GM12878 (cell line): ENCODE results near the gene FAM227A. TPM values are rescaled to one million over a fixed set of nuclear protein-coding genes. Genes with fewer than 3 reads are reported as not detected.

Experiments
- ASH2L ChIP-seq: fragments of 300-600, 200-600 bp; sonication (generic); IDR thresholded peaks from 2 replicates; pipeline ENCODE4 v1.6.1; 2017; ENCODE audit warnings: low read depth, mild to moderate bottlenecking, borderline replicate concordance
- BCL11A ChIP-seq: IDR thresholded peaks from 2 replicates; pipeline ENCODE4 v1.6.1; 2011; ENCODE audit warnings: low read depth, low read length
- BMI1 ChIP-seq: fragments of 450-650 bp; IDR thresholded peaks from 2 replicates; pipeline ENCODE4 v1.6.1; 2016; ENCODE audit warnings: mild to moderate bottlenecking, moderate library complexity, borderline replicate concordance
- CHD4 ChIP-seq: fragments of 200-600 bp; sonication (generic); IDR thresholded peaks from 2 replicates; pipeline ENCODE4 v1.6.1; 2016; ENCODE audit warnings: mild to moderate bottlenecking
- CTCF ChIP-seq, 3 experiments: IDR thresholded peaks in 2 of 3; conservative IDR thresholded peaks in 1 of 3; 2 replicates each; pipeline ENCODE4 v1.5.1; 2011; ENCODE audit warnings: low read depth in 3 of 3, low read length in 3 of 3, mild to moderate bottlenecking in 3 of 3, control low read depth in 2 of 3, moderate library complexity in 2 of 3, inconsistent platforms in 1 of 3, mixed read lengths in 1 of 3; ENCODE audit not compliant: control insufficient read depth in 2 of 3, insufficient read depth in 1 of 3; ENCODE audit errors: extremely low read depth in 1 of 3
- KLF5 ChIP-seq: fragments of 450-650 bp; IDR thresholded peaks from 2 replicates; pipeline ENCODE4 v1.6.1; 2014; ENCODE audit warnings: mild to moderate bottlenecking; ENCODE audit not compliant: partially characterized antibody
- PAX5 ChIP-seq: IDR thresholded peaks from 2 replicates; pipeline ENCODE4 v1.6.1; 2011; ENCODE audit warnings: low read depth, low read length, borderline replicate concordance
- PAX8 ChIP-seq: fragments of 450-650 bp; IDR thresholded peaks from 2 replicates; pipeline ENCODE4 v1.6.1; 2017; ENCODE audit warnings: mild to moderate bottlenecking, moderate library complexity
- RFX5 ChIP-seq: IDR thresholded peaks from 2 replicates; pipeline ENCODE4 v1.6.1; 2011; ENCODE audit warnings: low read depth, low read length, improper control_type of control experiment
- SMAD5 ChIP-seq: IDR thresholded peaks from 2 replicates; pipeline ENCODE4 v1.6.1; 2016; ENCODE audit warnings: antibody characterized with exemption, low read depth
- SPI1 ChIP-seq: IDR thresholded peaks from 2 replicates; pipeline ENCODE4 v1.6.1; 2011; ENCODE audit warnings: low read depth, mild to moderate bottlenecking, low read length, moderate library complexity, borderline replicate concordance; ENCODE audit not compliant: insufficient read depth
- polyA plus RNA-seq, 11 experiments: library from polyadenylated mRNA; depleted of rRNA in 4 of 11; unstranded in 6 of 11; stranded (reverse) in 5 of 11; fragments of >200 nt; fragmentation: Nextera tagmentation in 4 of 11; fragmentation: Illumina TruSeq in 1 of 11; extraction: Ambion mirVana in 4 of 11; extraction: Trizol in 1 of 11; gene quantifications; 1 replicate in 1 of 11; 2 replicates in 10 of 11; pipeline versions ENCODE4 v1.2.1 to v1.2.3, GENCODE V29; 2011 to 2016; ENCODE audit warnings: inconsistent platforms in 2 of 11, missing spikeins in 2 of 11, low read depth in 1 of 11
- total RNA-seq, 4 experiments: library from RNA; depleted of rRNA in 3 of 4; stranded (reverse); fragments of >200 nt in 3 of 4; fragmentation: Illumina TruSeq in 1 of 4; extraction: Trizol in 1 of 4; gene quantifications; 2 replicates each; pipeline versions ENCODE4 v1.2.1 to v1.2.3, GENCODE V29; 2013 to 2021
- TF ChIP-seq, protein P1 (sequence below): fragments of 450-650 bp; IDR thresholded peaks from 2 replicates; pipeline ENCODE4 v1.6.1; 2017; ENCODE audit warnings: mild to moderate bottlenecking, moderate library complexity
- TF ChIP-seq, protein P2 (sequence below): fragments of 450-650 bp; IDR thresholded peaks from 2 replicates; pipeline ENCODE4 v1.6.1; 2017; ENCODE audit warnings: antibody characterized with exemption, mild to moderate bottlenecking, moderate library complexity

The FAM227A gene
- total and polyA plus RNA-seq, 10 of the 15 experiments (the other 5 are each of a cell fraction or from before 2014, with no cell fraction given) = 0.02 to 0.59 (median 0.25) TPM

DNA sequence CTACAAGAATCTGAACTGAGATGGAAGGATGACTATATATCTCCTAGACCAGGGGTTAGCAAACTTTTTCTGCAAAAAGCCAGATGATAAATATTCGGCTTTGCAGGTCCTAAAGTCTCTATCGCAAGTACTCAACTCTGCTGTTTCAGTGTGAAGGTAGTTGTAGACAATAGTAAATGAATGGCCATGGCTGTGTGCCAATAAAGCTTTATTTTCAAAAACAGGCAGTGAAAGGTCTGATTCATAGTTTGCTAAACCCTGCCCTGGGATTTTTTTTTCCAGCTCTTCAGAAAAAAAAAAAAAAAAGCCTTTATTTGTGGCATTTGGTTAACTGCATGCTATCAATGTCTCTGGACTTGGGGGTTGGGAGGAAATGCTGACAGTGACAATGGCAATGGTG is 37.5 kb downstream of the FAM227A start (continued):
- TF ChIP-seq, protein P1, sequence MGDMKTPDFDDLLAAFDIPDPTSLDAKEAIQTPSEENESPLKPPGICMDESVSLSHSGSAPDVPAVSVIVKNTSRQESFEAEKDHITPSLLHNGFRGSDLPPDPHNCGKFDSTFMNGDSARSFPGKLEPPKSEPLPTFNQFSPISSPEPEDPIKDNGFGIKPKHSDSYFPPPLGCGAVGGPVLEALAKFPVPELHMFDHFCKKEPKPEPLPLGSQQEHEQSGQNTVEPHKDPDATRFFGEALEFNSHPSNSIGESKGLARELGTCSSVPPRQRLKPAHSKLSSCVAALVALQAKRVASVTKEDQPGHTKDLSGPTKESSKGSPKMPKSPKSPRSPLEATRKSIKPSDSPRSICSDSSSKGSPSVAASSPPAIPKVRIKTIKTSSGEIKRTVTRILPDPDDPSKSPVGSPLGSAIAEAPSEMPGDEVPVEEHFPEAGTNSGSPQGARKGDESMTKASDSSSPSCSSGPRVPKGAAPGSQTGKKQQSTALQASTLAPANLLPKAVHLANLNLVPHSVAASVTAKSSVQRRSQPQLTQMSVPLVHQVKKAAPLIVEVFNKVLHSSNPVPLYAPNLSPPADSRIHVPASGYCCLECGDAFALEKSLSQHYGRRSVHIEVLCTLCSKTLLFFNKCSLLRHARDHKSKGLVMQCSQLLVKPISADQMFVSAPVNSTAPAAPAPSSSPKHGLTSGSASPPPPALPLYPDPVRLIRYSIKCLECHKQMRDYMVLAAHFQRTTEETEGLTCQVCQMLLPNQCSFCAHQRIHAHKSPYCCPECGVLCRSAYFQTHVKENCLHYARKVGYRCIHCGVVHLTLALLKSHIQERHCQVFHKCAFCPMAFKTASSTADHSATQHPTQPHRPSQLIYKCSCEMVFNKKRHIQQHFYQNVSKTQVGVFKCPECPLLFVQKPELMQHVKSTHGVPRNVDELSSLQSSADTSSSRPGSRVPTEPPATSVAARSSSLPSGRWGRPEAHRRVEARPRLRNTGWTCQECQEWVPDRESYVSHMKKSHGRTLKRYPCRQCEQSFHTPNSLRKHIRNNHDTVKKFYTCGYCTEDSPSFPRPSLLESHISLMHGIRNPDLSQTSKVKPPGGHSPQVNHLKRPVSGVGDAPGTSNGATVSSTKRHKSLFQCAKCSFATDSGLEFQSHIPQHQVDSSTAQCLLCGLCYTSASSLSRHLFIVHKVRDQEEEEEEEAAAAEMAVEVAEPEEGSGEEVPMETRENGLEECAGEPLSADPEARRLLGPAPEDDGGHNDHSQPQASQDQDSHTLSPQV = no peak
- TF ChIP-seq PAX5 = no peak
- no peak for TF ChIP-seq RFX5
- TF ChIP-seq CHD4 = no peak
- TF ChIP-seq ASH2L = no peak
- TF ChIP-seq, protein P2, sequence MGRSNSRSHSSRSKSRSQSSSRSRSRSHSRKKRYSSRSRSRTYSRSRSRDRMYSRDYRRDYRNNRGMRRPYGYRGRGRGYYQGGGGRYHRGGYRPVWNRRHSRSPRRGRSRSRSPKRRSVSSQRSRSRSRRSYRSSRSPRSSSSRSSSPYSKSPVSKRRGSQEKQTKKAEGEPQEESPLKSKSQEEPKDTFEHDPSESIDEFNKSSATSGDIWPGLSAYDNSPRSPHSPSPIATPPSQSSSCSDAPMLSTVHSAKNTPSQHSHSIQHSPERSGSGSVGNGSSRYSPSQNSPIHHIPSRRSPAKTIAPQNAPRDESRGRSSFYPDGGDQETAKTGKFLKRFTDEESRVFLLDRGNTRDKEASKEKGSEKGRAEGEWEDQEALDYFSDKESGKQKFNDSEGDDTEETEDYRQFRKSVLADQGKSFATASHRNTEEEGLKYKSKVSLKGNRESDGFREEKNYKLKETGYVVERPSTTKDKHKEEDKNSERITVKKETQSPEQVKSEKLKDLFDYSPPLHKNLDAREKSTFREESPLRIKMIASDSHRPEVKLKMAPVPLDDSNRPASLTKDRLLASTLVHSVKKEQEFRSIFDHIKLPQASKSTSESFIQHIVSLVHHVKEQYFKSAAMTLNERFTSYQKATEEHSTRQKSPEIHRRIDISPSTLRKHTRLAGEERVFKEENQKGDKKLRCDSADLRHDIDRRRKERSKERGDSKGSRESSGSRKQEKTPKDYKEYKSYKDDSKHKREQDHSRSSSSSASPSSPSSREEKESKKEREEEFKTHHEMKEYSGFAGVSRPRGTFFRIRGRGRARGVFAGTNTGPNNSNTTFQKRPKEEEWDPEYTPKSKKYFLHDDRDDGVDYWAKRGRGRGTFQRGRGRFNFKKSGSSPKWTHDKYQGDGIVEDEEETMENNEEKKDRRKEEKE = no peak
- TF ChIP-seq BMI1 = no peak
- TF ChIP-seq KLF5 = no peak
- TF ChIP-seq PAX8 = no peak
- no peak for TF ChIP-seq SPI1
- no peak for TF ChIP-seq CTCF (IDR thresholded peaks at IDR 0.05 in 2 of 3, conservative IDR thresholded peaks at IDR 0.05 in 1 of 3; ENCODE audit: control insufficient read depth in 2 of 3, extremely low read depth in 1 of 3, insufficient read depth in 1 of 3, low read depth in 3 of 3, low read length in 3 of 3)
- TF ChIP-seq BCL11A = no peak
- no peak for TF ChIP-seq SMAD5
